SK-N-DZ (cell line): ENCODE measurements around the gene SHROOM3.

Experiments used
- DNase-seq: peaks from one replicate; pipeline ENCODE4 v3.0.0-alpha.2; 2015; ENCODE audit warnings: low spot score

Gene SHROOM3

GRCh38 chr4:76568262-76568661, 133.2 kb downstream of the SHROOM3 start:
- DNase-seq = no peak

GRCh38 chr4:76569225-76569624, 134.2 kb downstream of the SHROOM3 start:
- no peak for DNase-seq

- DNase-seq = no peak
These were observed 134.7 kb downstream of the SHROOM3 start for GRCh38 chr4:76569706-76570105.

GRCh38 chr4:76570141-76570973, 135.3 kb downstream of the SHROOM3 start:
- DNase-seq = no peak

GRCh38 chr4:76571274-76571673, 136.2 kb downstream of the SHROOM3 start:
- no peak for DNase-seq

- DNase-seq = no peak
These were observed 137.2 kb downstream of the SHROOM3 start for GRCh38 chr4:76572224-76572623.

GRCh38 chr4:76576824-76577223, 141.8 kb downstream of the SHROOM3 start:
- DNase-seq = no peak

- no peak for DNase-seq
These were observed 143.1 kb downstream of the SHROOM3 start for GRCh38 chr4:76578002-76578560.

GRCh38 chr4:76579596-76580375, 144.8 kb downstream of the SHROOM3 start:
- DNase-seq = peak; percentile 94

GRCh38 chr4:76581077-76581962, 146.3 kb downstream of the SHROOM3 start:
- peak; percentile 49 for DNase-seq

- DNase-seq = peak; percentile 87
These were observed 147.2 kb downstream of the SHROOM3 start for GRCh38 chr4:76582074-76582816.

GRCh38 chr4:76582817-76583087, 147.7 kb downstream of the SHROOM3 start:
- DNase-seq = no peak

GRCh38 chr4:76584241-76585152, 149.5 kb downstream of the SHROOM3 start:
- peak; percentile 22 for DNase-seq

- no peak for DNase-seq
These were observed 150.2 kb downstream of the SHROOM3 start for GRCh38 chr4:76585272-76585671.

- no peak for DNase-seq
These were observed 150.9 kb downstream of the SHROOM3 start for GRCh38 chr4:76585897-76586360.

- DNase-seq = no peak
These were observed 153.2 kb downstream of the SHROOM3 start for GRCh38 chr4:76588274-76588673.

GRCh38 chr4:76589402-76589801, 154.4 kb downstream of the SHROOM3 start:
- no peak for DNase-seq

GRCh38 chr4:76589872-76590797, 155.1 kb downstream of the SHROOM3 start:
- DNase-seq = no peak
